ENCODE results near the gene RD3L. TPM values are rescaled to one million over a fixed set of nuclear protein-coding genes. Genes with fewer than 3 reads are reported as not detected.
"Not testable (repeated sequence)": the region's sequence is repeated elsewhere in the genome, so short reads cannot be mapped to it uniquely, and the experiment has no call there.

The RD3L gene
- total RNA-seq, 1 donor from 2014 or later: not detected

GRCh38 chr14:103928011-103928890 lies 14.1 kb downstream of the RD3L start, which contains the start of gene TDRD9:
Gene TDRD9 (plus strand): TSS chr14:103928456. CDS start chr14:103928510, 54 bp downstream.
- ATAC-seq (ENCODE audit: low read depth) (peak; percentile 58), DNase-seq (no peak)
- no peaks in the 10 kb centered on the region for H3K36me3 Mint-ChIP-seq (ENCODE audit: low read depth)
- TF ChIP-seq CTCF (IDR thresholded peaks at IDR 0.05): no peak
- H3K4me3 Mint-ChIP-seq: no peak within 1 kb of the TSS
- H3K9me3 Mint-ChIP-seq: no peaks in the 10 kb centered on the region
- ChIA-PET POLR2A (no interaction called here), CTCF (no interaction called here)
- H3K4me1 Mint-ChIP-seq: no peaks in the 10 kb centered on the region
- no peaks in the 10 kb centered on the region for H3K27me3 Mint-ChIP-seq
- intact Hi-C loops (cut with micrococcal nuclease): no loop called here
- H3K27ac Mint-ChIP-seq: no peak within 1 kb of the TSS

- Mint-ChIP-seq H3K27me3 (no peaks in the 10 kb centered on the region), H3K27ac (no peak overlapping the region), H3K4me3 (no peak overlapping the region), H3K4me1 (no peaks in the 10 kb centered on the region), H3K9me3 (no peaks in the 10 kb centered on the region), H3K36me3 (ENCODE audit: low read depth) (no peaks in the 10 kb centered on the region)
- TF ChIP-seq CTCF (IDR thresholded peaks at IDR 0.05): no peak
- POLR2A ChIA-PET: no interaction called here
- ATAC-seq (ENCODE audit: low read depth): no peak
- intact Hi-C loops (cut with micrococcal nuclease): no loop called here
- DNase-seq: no peak
- CTCF ChIA-PET: no interaction called here
Measured at GRCh38 chr14:103927566-103927965, 14.8 kb downstream of the RD3L start.

DNA sequence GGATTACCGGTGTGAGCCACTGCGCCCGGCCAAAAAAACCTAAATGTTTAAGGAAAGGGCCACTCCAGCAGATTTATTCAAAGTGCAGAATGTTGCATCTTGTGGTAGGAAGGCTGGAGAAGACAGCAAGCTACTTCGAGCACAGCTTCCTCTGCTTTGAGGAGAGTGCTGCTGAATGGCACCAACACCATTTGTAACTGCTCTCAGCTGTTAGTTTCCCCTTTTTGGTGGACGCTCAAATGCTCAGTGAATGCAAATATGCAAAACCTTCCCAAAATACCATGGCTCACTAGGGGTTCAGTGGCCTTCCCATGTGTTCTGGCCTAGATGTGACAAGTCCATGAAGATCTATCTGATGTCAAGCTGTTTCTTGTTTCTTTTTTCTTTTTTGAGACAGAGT lies 17.0 kb downstream of the RD3L start:
- H3K36me3 Mint-ChIP-seq (ENCODE audit: low read depth): peaks cover 3% of the 10 kb centered on the region
- CTCF ChIA-PET: no interaction called here

GRCh38 chr14:103923863-103924262 lies 18.5 kb downstream of the RD3L start:
- Mint-ChIP-seq H3K4me3 (no peak overlapping the region), H3K36me3 (ENCODE audit: low read depth) (peaks cover 3% of the 10 kb centered on the region), H3K27me3 (no peaks in the 10 kb centered on the region), H3K27ac (no peak overlapping the region), H3K4me1 (peaks cover 15% of the 10 kb centered on the region), H3K9me3 (no peaks in the 10 kb centered on the region)
- no peak for TF ChIP-seq CTCF (IDR thresholded peaks at IDR 0.05)
- ATAC-seq (ENCODE audit: low read depth) (no peak), DNase-seq (no peak)
- ChIA-PET POLR2A (no interaction called here), CTCF (no interaction called here)
- intact Hi-C loops (cut with micrococcal nuclease): no loop called here

More for the DNA sequence above, 17.0 kb downstream of the RD3L start:
- H3K27ac Mint-ChIP-seq: no peak overlapping the region
- no peaks in the 10 kb centered on the region for H3K9me3 Mint-ChIP-seq
- DNase-seq (no peak), ATAC-seq (ENCODE audit: low read depth) (no peak)
- no peaks in the 10 kb centered on the region for H3K27me3 Mint-ChIP-seq
- H3K4me3 Mint-ChIP-seq: no peak overlapping the region
- TF ChIP-seq CTCF (IDR thresholded peaks at IDR 0.05): no peak
- H3K4me1 Mint-ChIP-seq: peaks cover 8% of the 10 kb centered on the region
- POLR2A ChIA-PET: no interaction called here
- intact Hi-C loops (cut with micrococcal nuclease): no loop called here

GRCh38 chr14:103921855-103922200 lies 20.5 kb downstream of the RD3L start:
- Mint-ChIP-seq H3K36me3 (ENCODE audit: low read depth) (peaks cover 15% of the 10 kb centered on the region), H3K4me1 (peaks cover 15% of the 10 kb centered on the region), H3K4me3 (peak overlapping the region; percentile 91)
- CTCF ChIA-PET; H3K9me3 Mint-ChIP-seq; H3K27me3 Mint-ChIP-seq; ATAC-seq (ENCODE audit: low read depth); DNase-seq; H3K27ac Mint-ChIP-seq: not testable (repeated sequence)
- intact Hi-C loops (cut with micrococcal nuclease): loop anchor here (1.0 to 2.0 kb wide), 4 partner anchors 49 to 293 kb away; partner anchors contain the start of genes KLC1, PPP1R13B, XRCC3 and ZFYVE21
- POLR2A ChIA-PET: interaction anchor here (1.1 to 1.4 kb wide), 3 partner anchors 21 to 588 kb away, joined by 3 to 14 read pairs (median 5); partner anchors contain the start of genes EIF5 and PPP1R13B

Data from activated B cell treated with CpG ODN at 0.5 μM for 24 hours (primary cell).